Renal pelvis (tissue), 3 donors: ENCODE measurements around the gene OR4D6. TPM values are rescaled to one million over a fixed set of nuclear protein-coding genes. Genes with fewer than 3 reads are reported as not detected.

Source experiments
- polyA plus RNA-seq, 3 donors: library from polyadenylated mRNA; unstranded; fragments of 120-200 nt; gene quantifications; one replicate each; pipeline ENCODE4 v1.2.1, GENCODE V29; 2013; ENCODE audit not compliant: insufficient read length in 3 of 3

Gene OR4D6
- polyA plus RNA-seq, 3 donors: not detected

Other genes starting within 250 kb of the OR4D6 start
- 1 to 10 TPM; 5.9 to 8.3 (median 7.7) TPM for gene MPEG1, start 244.0 kb upstream of the OR4D6 start, polyA plus RNA-seq
- under 1 TPM in 1 of 3 donors, not detected in 2; 0.01 TPM for gene OR5AN1, start 98.1 kb upstream of the OR4D6 start, polyA plus RNA-seq
- gene OR5A2, start 30.5 kb upstream of the OR4D6 start, polyA plus RNA-seq: under 1 TPM in 2 of 3 donors, not detected in 1; 0.01 to 0.04 TPM
- gene OR5A1, start 20.5 kb upstream of the OR4D6 start, polyA plus RNA-seq: under 1 TPM in 2 of 3 donors, not detected in 1; 0.01 to 0.07 TPM
- not detected for gene OR4D10, start 16.4 kb downstream of the OR4D6 start, polyA plus RNA-seq
- not detected for gene OR4D11, start 46.6 kb downstream of the OR4D6 start, polyA plus RNA-seq
- under 1 TPM; 0.01 to 0.06 (median 0.04) TPM for gene OR4D9, start 54.6 kb downstream of the OR4D6 start, polyA plus RNA-seq
- gene OSBP, start 158.8 kb downstream of the OR4D6 start, polyA plus RNA-seq: 10 to 100 TPM; 51.6 to 54.1 (median 52.3) TPM
- 10 to 100 TPM; 39.9 to 51.3 (median 43.7) TPM for gene PATL1, start 212.1 kb downstream of the OR4D6 start, polyA plus RNA-seq